OCI-LY3 (cell line): Measurements from ENCODE around the gene RAET1E.

Experiments
- H2AFZ ChIP-seq: fragments of 200-600, 300-600 bp; shearing (Covaris generic); 2 replicates; pipeline ENCODE4 v1.6.0; 2014; ENCODE audit warnings: antibody characterized with exemption, low read depth, low read length
- H3K27ac ChIP-seq: fragments of 200-600, 300-600 bp; sonication (generic); 2 replicates; pipeline ENCODE4 v1.5.1; 2014; ENCODE audit warnings: mild to moderate bottlenecking, low read length, moderate library complexity, mixed read lengths
- H3K27me3 ChIP-seq: fragments of 200-600, 300-600 bp; sonication (generic); 2 replicates; pipeline ENCODE4 v1.6.1; 2014; ENCODE audit warnings: low read depth, low read length, mixed read lengths
- H3K36me3 ChIP-seq: fragments of 200-600, 300-600 bp; sonication (generic); replicated peaks from 2 replicates; pipeline ENCODE3; 2014; ENCODE audit warnings: low read depth, low read length, mixed read lengths
- H3K4me1 ChIP-seq: fragments of 300-600, 200-600 bp; sonication (generic); 2 replicates; pipeline ENCODE4 v1.6.1; 2014; ENCODE audit warnings: low read length, mixed read lengths
- H3K4me2 ChIP-seq: fragments of 200-600, 300-600 bp; sonication (generic); 2 replicates; pipeline ENCODE4 v1.6.1; 2014; ENCODE audit warnings: low read length, mixed read lengths
- H3K4me3 ChIP-seq: fragments of 300-600, 200-600 bp; sonication (generic); 2 replicates; pipeline ENCODE4 v1.5.1; 2014; ENCODE audit warnings: antibody characterized with exemption, mild to moderate bottlenecking, low read length, moderate library complexity
- H3K79me2 ChIP-seq: fragments of 300-600, 200-600 bp; shearing (Covaris generic); 2 replicates; pipeline ENCODE4 v1.6.1; 2014; ENCODE audit warnings: mild to moderate bottlenecking, low read length, mixed read lengths
- H3K9ac ChIP-seq: fragments of 300-600, 200-600 bp; shearing (Covaris generic); 2 replicates; pipeline ENCODE4 v1.6.0; 2014; ENCODE audit warnings: mild to moderate bottlenecking, low read length, moderate library complexity
- H3K9me3 ChIP-seq: fragments of 200-600, 300-600 bp; shearing (Covaris generic); 2 replicates; pipeline ENCODE4 v1.6.1; 2014; ENCODE audit warnings: low read length, mixed read lengths; ENCODE audit not compliant: insufficient read depth
- H4K20me1 ChIP-seq: fragments of 200-600, 300-600 bp; sonication (generic); 2 replicates; pipeline ENCODE4 v1.6.1; 2016; ENCODE audit warnings: low read length, mixed read lengths; ENCODE audit not compliant: insufficient read depth
- EZH2phosphoT487 ChIP-seq: fragments of 200-600 bp; shearing (Covaris generic); IDR thresholded peaks from 2 replicates; pipeline ENCODE4 v1.6.1; 2018; ENCODE audit warnings: antibody characterized with exemption, mixed run types, low read depth
- TF ChIP-seq, protein P1 (sequence below): fragments of 200-600, 300-600 bp; sonication (generic); IDR thresholded peaks from 2 replicates; pipeline ENCODE4 v1.5.1; 2014; ENCODE audit warnings: antibody characterized with exemption, low read length, low read depth

The RAET1E gene

DNA sequence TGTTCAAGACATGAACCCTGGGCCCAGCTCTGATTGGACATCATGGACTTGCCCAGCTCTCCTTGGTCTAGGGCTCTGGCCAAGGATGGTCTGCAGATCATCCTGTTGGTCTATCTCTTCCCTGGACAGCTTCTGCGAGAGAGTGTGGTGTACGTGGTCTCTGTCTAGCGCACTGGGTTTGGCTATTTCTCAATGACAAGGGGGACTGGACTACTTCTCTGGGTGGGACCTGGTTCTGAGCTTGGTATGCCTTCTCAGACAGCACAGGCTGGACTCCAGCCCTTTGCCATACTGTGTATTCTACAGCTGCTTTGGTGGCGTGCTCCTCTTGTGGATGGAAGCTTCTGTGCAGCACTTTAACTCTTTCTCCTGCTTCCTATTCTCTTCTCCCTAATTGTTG, 8.5 kb upstream of the RAET1E start:
- Histone ChIP-seq H3K9me3 (no peaks in the 10 kb centered on the region), H3K27ac (no peak overlapping the region), H3K9ac (no peak overlapping the region), H3K79me2 (no peaks in the 10 kb centered on the region), H3K4me2 (no peak overlapping the region), H3K27me3 (no peaks in the 10 kb centered on the region), H4K20me1 (no peaks in the 10 kb centered on the region), H3K36me3 (no peaks in the 10 kb centered on the region), H3K4me3 (no peak overlapping the region), H2AFZ (no peak overlapping the region), H3K4me1 (no peaks in the 10 kb centered on the region)
- no peak for TF ChIP-seq EZH2phosphoT487
- TF ChIP-seq, protein P1, sequence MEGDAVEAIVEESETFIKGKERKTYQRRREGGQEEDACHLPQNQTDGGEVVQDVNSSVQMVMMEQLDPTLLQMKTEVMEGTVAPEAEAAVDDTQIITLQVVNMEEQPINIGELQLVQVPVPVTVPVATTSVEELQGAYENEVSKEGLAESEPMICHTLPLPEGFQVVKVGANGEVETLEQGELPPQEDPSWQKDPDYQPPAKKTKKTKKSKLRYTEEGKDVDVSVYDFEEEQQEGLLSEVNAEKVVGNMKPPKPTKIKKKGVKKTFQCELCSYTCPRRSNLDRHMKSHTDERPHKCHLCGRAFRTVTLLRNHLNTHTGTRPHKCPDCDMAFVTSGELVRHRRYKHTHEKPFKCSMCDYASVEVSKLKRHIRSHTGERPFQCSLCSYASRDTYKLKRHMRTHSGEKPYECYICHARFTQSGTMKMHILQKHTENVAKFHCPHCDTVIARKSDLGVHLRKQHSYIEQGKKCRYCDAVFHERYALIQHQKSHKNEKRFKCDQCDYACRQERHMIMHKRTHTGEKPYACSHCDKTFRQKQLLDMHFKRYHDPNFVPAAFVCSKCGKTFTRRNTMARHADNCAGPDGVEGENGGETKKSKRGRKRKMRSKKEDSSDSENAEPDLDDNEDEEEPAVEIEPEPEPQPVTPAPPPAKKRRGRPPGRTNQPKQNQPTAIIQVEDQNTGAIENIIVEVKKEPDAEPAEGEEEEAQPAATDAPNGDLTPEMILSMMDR = no peak

DNA sequence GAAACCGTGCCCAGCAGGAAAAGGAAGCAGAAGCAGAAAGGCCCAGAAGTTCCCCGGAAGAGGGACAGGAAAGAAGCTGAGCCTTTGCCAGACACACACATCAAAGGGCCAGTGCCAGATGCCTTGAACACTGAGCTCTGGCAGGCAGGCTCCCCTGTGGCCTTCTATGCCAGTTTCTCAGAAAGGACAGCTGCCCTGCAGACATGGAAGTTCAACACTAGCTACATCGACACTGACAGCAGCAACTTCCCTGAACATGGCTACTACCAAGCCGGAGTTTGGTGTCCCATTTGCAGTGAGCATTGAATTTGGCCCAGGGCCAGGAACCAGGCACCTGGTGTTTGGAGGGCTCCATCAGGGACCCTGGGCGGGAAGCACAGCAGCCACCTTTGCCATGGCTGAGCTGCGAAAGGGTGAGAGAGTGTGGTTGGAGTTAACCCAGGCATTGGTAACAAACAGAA, 8.0 kb upstream of the RAET1E start:
- no peak overlapping the region for H3K27ac ChIP-seq
- no peaks in the 10 kb centered on the region for H4K20me1 ChIP-seq
- no peaks in the 10 kb centered on the region for H3K4me1 ChIP-seq

DNA sequence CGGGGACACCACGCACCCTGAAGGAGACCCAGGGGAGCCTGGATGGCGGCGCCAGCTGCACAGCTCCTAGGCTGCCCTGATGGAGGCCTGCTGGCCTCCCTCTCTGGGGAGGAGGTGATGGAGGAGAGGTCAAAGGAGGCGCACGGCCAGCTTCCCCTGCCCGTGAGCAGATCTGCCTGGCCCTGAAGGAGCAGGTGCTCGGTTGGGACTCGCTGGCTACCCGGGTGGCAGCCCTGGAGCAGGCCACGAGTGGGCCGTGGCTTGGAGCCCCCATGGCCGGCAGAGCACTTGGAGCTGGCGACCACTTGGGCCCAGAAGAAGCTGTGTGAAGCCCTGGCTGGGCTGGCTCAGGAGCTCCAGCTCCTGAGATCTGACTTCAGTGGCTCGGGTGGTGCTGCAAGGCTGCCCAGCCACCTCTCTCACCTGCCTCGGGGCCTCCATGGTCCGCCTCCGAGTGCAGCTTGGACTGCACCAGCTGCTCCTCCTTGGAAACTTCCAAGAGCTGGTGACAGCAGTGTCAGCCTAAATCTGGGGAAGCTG, 7.5 kb upstream of the RAET1E start:
- Histone ChIP-seq H3K79me2 (no peaks in the 10 kb centered on the region), H3K36me3 (no peaks in the 10 kb centered on the region), H3K4me2 (no peak overlapping the region), H3K27me3 (no peaks in the 10 kb centered on the region), H3K27ac (no peak overlapping the region), H4K20me1 (no peaks in the 10 kb centered on the region), H3K9me3 (no peaks in the 10 kb centered on the region), H2AFZ (no peak overlapping the region), H3K4me3 (no peak overlapping the region), H3K4me1 (no peaks in the 10 kb centered on the region), H3K9ac (no peak overlapping the region)
- TF ChIP-seq, protein P1 = no peak
- TF ChIP-seq EZH2phosphoT487 = no peak

More for the DNA sequence above, 8.0 kb upstream of the RAET1E start:
- Histone ChIP-seq H2AFZ (no peak overlapping the region), H3K79me2 (no peaks in the 10 kb centered on the region), H3K4me2 (no peak overlapping the region), H3K9ac (no peak overlapping the region), H3K4me3 (no peak overlapping the region), H3K36me3 (no peaks in the 10 kb centered on the region), H3K9me3 (no peaks in the 10 kb centered on the region), H3K27me3 (no peaks in the 10 kb centered on the region)
- TF ChIP-seq, protein P1 = no peak
- no peak for TF ChIP-seq EZH2phosphoT487

DNA sequence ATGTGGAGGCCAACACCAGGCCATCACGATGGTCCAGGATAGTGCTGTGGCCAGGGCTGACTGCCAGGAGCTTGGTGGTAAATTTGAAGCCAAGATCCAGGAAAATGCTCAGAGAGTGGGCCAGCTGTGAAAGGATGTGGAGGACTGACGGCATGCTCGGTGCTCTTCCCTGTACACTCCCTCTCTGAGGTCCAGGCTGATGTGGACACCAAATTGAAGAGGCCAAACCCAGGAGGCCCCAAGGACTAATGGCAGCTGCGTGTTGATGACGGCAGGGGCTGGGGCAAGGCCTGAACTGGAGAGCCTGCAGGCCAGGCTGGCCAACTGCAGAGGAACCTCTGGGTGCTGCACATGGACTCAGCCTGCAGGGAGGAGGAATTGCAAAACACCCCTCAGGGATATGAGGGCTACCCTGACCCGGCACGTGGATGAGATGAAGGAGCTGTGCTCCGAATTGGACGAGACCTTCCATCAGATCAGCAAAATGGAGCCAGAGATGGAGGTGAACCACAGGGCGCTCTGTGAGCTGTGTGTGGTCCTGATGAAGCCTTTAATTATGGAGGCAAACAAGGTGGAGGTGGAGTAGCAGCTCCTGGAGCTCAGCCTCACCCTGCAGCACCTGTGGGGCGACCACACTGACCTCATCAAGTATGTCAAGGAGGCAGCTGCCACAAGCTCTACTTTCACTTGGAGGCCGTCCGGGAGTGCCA, 6.9 kb upstream of the RAET1E start:
- H3K36me3 ChIP-seq = no peaks in the 10 kb centered on the region
- no peaks in the 10 kb centered on the region for H4K20me1 ChIP-seq
- no peaks in the 10 kb centered on the region for H3K9me3 ChIP-seq
- H3K27me3 ChIP-seq = no peaks in the 10 kb centered on the region
- no peaks in the 10 kb centered on the region for H3K4me1 ChIP-seq
- TF ChIP-seq EZH2phosphoT487 = no peak
- TF ChIP-seq, protein P1 = no peak
- no peak overlapping the region for H3K4me3 ChIP-seq
- no peaks in the 10 kb centered on the region for H3K79me2 ChIP-seq
- no peak overlapping the region for H3K4me2 ChIP-seq
- H3K9ac ChIP-seq = no peak overlapping the region
- no peak overlapping the region for H3K27ac ChIP-seq
- no peak overlapping the region for H2AFZ ChIP-seq
